Esophagus muscularis mucosa (tissue), 4 donors: Measurements from ENCODE around the gene EIF4G2. TPM values are rescaled to one million over a fixed set of nuclear protein-coding genes. Genes with fewer than 3 reads are reported as not detected.
A peak's percentile ranks its signal among the peaks of the same experiment; 100 is the strongest.

ENCODE experiments used
- DNase-seq: peaks from one replicate; pipeline ENCODE4 v3.0.0-alpha.2; 2017; ENCODE audit errors: extremely low spot score
- H3K27ac ChIP-seq, 4 donors: fragments of 200-600 bp; sonication (generic); replicated peaks in 1 of 4; 1 replicate in 3 of 4; 2 replicates in 1 of 4; pipeline ENCODE4 v1.5.1; 2016 to 2019; ENCODE audit warnings: mild to moderate bottlenecking in 1 of 4
- H3K27me3 ChIP-seq, 4 donors: fragments of 200-600 bp; sonication (generic); one replicate each; pipeline versions ENCODE4 v1.5.1 to v1.6.0; 2016 to 2019
- H3K36me3 ChIP-seq, 4 donors: fragments of 200-600 bp; sonication (generic); one replicate each; pipeline ENCODE4 v1.5.1; 2016 to 2019
- H3K4me1 ChIP-seq, 4 donors: fragments of 200-600 bp; sonication (generic); one replicate each; pipeline ENCODE4 v1.5.1; 2016 to 2019
- H3K4me3 ChIP-seq, 4 donors: fragments of 200-600 bp; sonication (generic); 1 replicate in 2 of 4; 2 replicates in 2 of 4; pipeline ENCODE4 v1.5.1; 2016 to 2019; ENCODE audit warnings: mild to moderate bottlenecking in 4 of 4, moderate library complexity in 1 of 4
- H3K9me3 ChIP-seq, 4 donors: fragments of 200-600 bp; sonication (generic); 1 replicate in 3 of 4; 2 replicates in 1 of 4; pipeline ENCODE4 v1.5.1; 2016 to 2019
- CTCF ChIP-seq, 3 experiments: fragments of 200-600 bp in 2 of 3; fragments of 450-650 bp in 1 of 3; sonication (generic) in 2 of 3; IDR thresholded peaks; one replicate each; pipeline ENCODE4 v1.5.1; 2017 to 2019; ENCODE audit warnings: antibody characterized with exemption in 3 of 3, mild to moderate bottlenecking in 2 of 3, moderate library complexity in 1 of 3
- EP300 ChIP-seq: sonication (generic); formaldehyde crosslinking; IDR thresholded peaks from one replicate; pipeline ENCODE4 v1.6.1; 2017; ENCODE audit warnings: antibody characterized with exemption
- POLR2A ChIP-seq: fragments of 450-650 bp; IDR thresholded peaks from one replicate; pipeline ENCODE4 v1.6.1; 2017; ENCODE audit warnings: antibody characterized with exemption, moderate library complexity, mild to moderate bottlenecking, low read depth
- POLR2AphosphoS5 ChIP-seq, 2 donors: sonication (generic); formaldehyde crosslinking; IDR thresholded peaks; one replicate each; pipeline ENCODE4 v1.6.1; 2017; ENCODE audit warnings: antibody characterized with exemption in 2 of 2
- WGBS: methylation state at CpG from one replicate; pipeline ENCODE4 v1.1.5; 2018; 5-methylcytosine and 5-hydroxymethylcytosine counted together
- intact Hi-C: fragments of 100-400 bp; cut with DNase I; formaldehyde crosslinking; loops from one replicate; pipeline ENCODE4 v1.15.1; 2023
- total RNA-seq, 4 donors: library from RNA; depleted of rRNA; stranded (reverse); fragments of >200 nt; gene quantifications; one replicate each; pipeline versions ENCODE4 v1.1.0 to v1.2.1, GENCODE V29; 2016

EIF4G2 gene
- total RNA-seq, 4 donors from 2014 or later: 508 to 734 (median 592) TPM

- no peaks in the 10 kb centered on the region for H3K9me3 ChIP-seq
- peak overlapping the region; percentile 73 to 79 (median 74) for H3K27ac ChIP-seq
- peaks cover 13 to 25% (median 16%) of the 10 kb centered on the region in 4 donors for H3K4me1 ChIP-seq
- H3K36me3 ChIP-seq: peaks cover 46 to 69% (median 51%) of the 10 kb centered on the region in 4 donors
- WGBS: 60% methylated on average over 6 of the region's 6 CpGs
- H3K27me3 ChIP-seq: no peaks in the 10 kb centered on the region
- TF ChIP-seq EP300 (no peak), CTCF (IDR thresholded peaks at IDR 0.05) (no peak), POLR2AphosphoS5 (IDR thresholded peaks at IDR 0.05) (no peak), POLR2A (no peak)
- no peak for DNase-seq
- no peak overlapping the region for H3K4me3 ChIP-seq
- intact Hi-C loops: no loop called here
These were observed 30.9 kb downstream of the EIF4G2 start for GRCh38 chr11:10777806-10778205.

DNA sequence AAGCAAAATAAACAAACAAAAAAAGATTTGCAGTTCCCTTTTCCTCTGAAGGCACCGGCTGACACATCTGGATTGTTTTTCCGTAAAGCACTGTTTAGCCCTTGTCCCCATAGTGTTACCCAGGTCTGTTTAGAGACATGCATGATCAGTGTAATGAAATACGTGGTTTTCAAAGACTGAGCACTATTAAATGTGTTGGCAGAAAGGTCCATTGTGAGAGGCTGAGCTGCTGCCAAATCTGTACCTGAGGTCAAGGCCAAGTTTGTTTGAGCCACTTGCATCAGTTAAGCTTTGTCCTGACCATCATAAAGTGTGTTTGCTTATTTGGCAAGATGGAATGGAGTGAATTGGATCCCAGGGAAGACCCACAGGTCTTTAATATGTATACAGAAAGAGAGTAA lies 31.3 kb downstream of the EIF4G2 start:
- H3K27ac ChIP-seq: peak overlapping the region; percentile 73 to 79 (median 74)
- H3K36me3 ChIP-seq: peaks cover 50 to 73% (median 55%) of the 10 kb centered on the region in 4 donors
- H3K4me3 ChIP-seq: no peak overlapping the region
- no peaks in the 10 kb centered on the region for H3K9me3 ChIP-seq
- WGBS: 60% methylated on average over 3 of the region's 3 CpGs
- peaks cover 13 to 25% (median 16%) of the 10 kb centered on the region in 4 donors for H3K4me1 ChIP-seq
- H3K27me3 ChIP-seq: no peaks in the 10 kb centered on the region
- intact Hi-C loops: no loop called here
- no peak for DNase-seq
- TF ChIP-seq CTCF (IDR thresholded peaks at IDR 0.05) (no peak), POLR2AphosphoS5 (IDR thresholded peaks at IDR 0.05) (no peak), EP300 (no peak), POLR2A (no peak)

GRCh38 chr11:10774811-10775210 lies 33.9 kb downstream of the EIF4G2 start:
- no peak for TF ChIP-seq POLR2AphosphoS5 (IDR thresholded peaks at IDR 0.05)
- TF ChIP-seq CTCF (IDR thresholded peaks at IDR 0.05): no peak
- no peak for TF ChIP-seq EP300
- TF ChIP-seq POLR2A: no peak
- Histone ChIP-seq H3K9me3 (no peaks in the 10 kb centered on the region), H3K36me3 (peaks cover 58 to 80% (median 62%) of the 10 kb centered on the region in 4 donors), H3K4me3 (no peak overlapping the region), H3K27me3 (no peaks in the 10 kb centered on the region), H3K4me1 (peaks cover 14 to 31% (median 17%) of the 10 kb centered on the region in 4 donors), H3K27ac (no peak overlapping the region)
- DNase-seq: no peak
- WGBS: 81% methylated on average over 2 of the region's 2 CpGs
- intact Hi-C loops: no loop called here

DNA sequence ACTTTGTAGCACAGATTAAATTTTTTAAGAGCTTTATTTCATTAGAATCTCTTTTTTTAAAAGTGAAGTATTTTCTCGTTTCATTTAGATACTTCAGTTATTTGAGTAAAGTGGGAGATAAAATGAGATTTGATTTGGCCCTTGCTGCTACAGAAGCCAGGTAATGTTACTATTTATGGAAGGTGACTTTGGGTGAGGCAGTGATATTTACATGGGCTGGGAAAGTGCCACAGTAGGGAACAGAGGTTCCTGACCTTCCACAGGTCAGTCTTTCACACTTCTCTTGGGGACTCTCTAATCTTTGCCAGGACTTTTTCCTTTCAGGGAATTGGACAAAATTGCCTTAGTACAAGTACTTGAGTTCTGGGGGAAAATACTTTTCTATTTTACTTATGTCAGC lies 37.3 kb downstream of the EIF4G2 start:
- TF ChIP-seq POLR2A (no peak), CTCF (IDR thresholded peaks at IDR 0.05) (no peak), POLR2AphosphoS5 (IDR thresholded peaks at IDR 0.05) (no peak), EP300 (no peak)
- intact Hi-C loops: no loop called here
- H3K4me1 ChIP-seq: peaks cover 0 to 7% (median 2%) of the 10 kb centered on the region in 4 donors
- no peak overlapping the region for H3K27ac ChIP-seq
- DNase-seq: no peak
- no peaks in the 10 kb centered on the region for H3K27me3 ChIP-seq
- H3K4me3 ChIP-seq: no peak overlapping the region
- 83% methylated on average over 1 of the region's 1 CpG for WGBS
- no peaks in the 10 kb centered on the region for H3K9me3 ChIP-seq
- H3K36me3 ChIP-seq: peaks cover 50 to 64% (median 54%) of the 10 kb centered on the region in 4 donors

- H3K27me3 ChIP-seq: no peaks in the 10 kb centered on the region
- no peak overlapping the region for H3K27ac ChIP-seq
- no peaks in the 10 kb centered on the region for H3K9me3 ChIP-seq
- DNase-seq: no peak
- intact Hi-C loops: no loop called here
- H3K4me3 ChIP-seq: no peak overlapping the region
- peaks cover 43 to 61% (median 47%) of the 10 kb centered on the region in 4 donors for H3K36me3 ChIP-seq
- TF ChIP-seq POLR2AphosphoS5 (IDR thresholded peaks at IDR 0.05) (peak in 1 of 2 donors; percentile 25), CTCF (IDR thresholded peaks at IDR 0.05) (peak; percentile 59 to 72 (median 63)), POLR2A (no peak), EP300 (no peak)
- H3K4me1 ChIP-seq: peaks cover 0 to 7% (median 2%) of the 10 kb centered on the region in 4 donors
- 26% methylated on average over 2 of the region's 2 CpGs for WGBS
These were observed 38.0 kb downstream of the EIF4G2 start for GRCh38 chr11:10770626-10771254.
